HepG2 (cell line): ENCODE data around the gene PARD3. TPM values are rescaled to one million over a fixed set of nuclear protein-coding genes. Genes with fewer than 3 reads are reported as not detected.

Source experiments
- ATAC-seq: fragments of 200-7000 bp; cut with Tn5 transposase; 3 replicates; pipeline ENCODE4 v1.9.1; 2020; ENCODE audit warnings: mild to moderate bottlenecking, moderate library complexity
- BruUV-seq: library from RNA; stranded (reverse); fragments of 400-500 nt; replicated peaks from 2 replicates; lab custom pipeline; 2021; lab: Mats Ljungman, UMichigan
- CTCF ChIA-PET: fragments of 300-600 bp; formaldehyde crosslinking; extraction: SDS; loops from one replicate; lab custom pipeline; 2021; ENCODE audit warnings: low total read pairs, inconsistent platforms, low intra/inter-chr PET ratio; lab: Yijun Ruan, JAX
- POLR2A ChIA-PET: fragments of 350-600 bp; sonication (Branson Sonifier 250); formaldehyde crosslinking; loops from one replicate; lab custom pipeline; 2020; ENCODE audit warnings: antibody characterized with exemption, inconsistent platforms; lab: Yijun Ruan, JAX
- DNase-seq: peaks from one replicate; pipeline ENCODE4 v3.0.0-alpha.2; 2015; ENCODE audit warnings: low spot score
- FAIRE-seq: peaks from 3 replicates; lab custom pipeline; 2011; peaks lifted over from hg19 to GRCh38; lab: Jason Lieb, UNC
- H2AFZ ChIP-seq: one replicate; pipeline ENCODE4 v1.6.1; 2011; ENCODE audit warnings: low read length, inconsistent platforms
- H3K27ac ChIP-seq: fragments of 300-600 bp; 3 replicates; pipeline ENCODE4 v1.8.0; 2011; ENCODE audit warnings: mixed run types, mild to moderate bottlenecking, mixed read lengths, low read length, inconsistent platforms; ENCODE audit not compliant: insufficient read depth; ENCODE audit errors: extremely low read length
- H3K27me3 ChIP-seq, 2 experiments: fragments of 200-600 bp in 1 of 2; 2 replicates in 1 of 2; 3 replicates in 1 of 2; pipeline versions ENCODE4 v1.6.0 to v1.8.0; 2011; ENCODE audit warnings: low read length in 2 of 2, mild to moderate bottlenecking in 2 of 2, moderate library complexity in 2 of 2, inconsistent platforms in 1 of 2; ENCODE audit not compliant: insufficient read depth in 2 of 2, control insufficient read depth in 1 of 2
- H3K36me3 ChIP-seq, 2 experiments: fragments of 200-600 bp in 1 of 2; replicated peaks in 1 of 2; 2 replicates in 1 of 2; 3 replicates in 1 of 2; pipeline versions ENCODE4 v1.5.1 to v1.8.0; 2011; ENCODE audit warnings: low read length in 2 of 2, inconsistent platforms in 1 of 2; ENCODE audit not compliant: insufficient read depth in 2 of 2, control insufficient read depth in 1 of 2
- H3K4me1 ChIP-seq: 2 replicates; pipeline ENCODE4 v1.5.1; 2012; ENCODE audit warnings: low read length, inconsistent platforms; ENCODE audit not compliant: insufficient read depth
- H3K4me2 ChIP-seq: 2 replicates; pipeline ENCODE4 v1.6.0; 2011; ENCODE audit warnings: low read depth, low read length, inconsistent platforms
- H3K4me3 ChIP-seq, 3 experiments: fragments of 200-600 bp in 1 of 3; sonication (generic), shearing (Covaris generic) in 1 of 3; replicated peaks in 1 of 3; 2 replicates each; pipeline ENCODE4 v1.5.1; 2011 to 2016; ENCODE audit warnings: low read length in 3 of 3, inconsistent platforms in 2 of 3, low read depth in 2 of 3, mild to moderate bottlenecking in 2 of 3, control low read depth in 1 of 3, mixed read lengths in 1 of 3; ENCODE audit not compliant: insufficient read depth in 1 of 3
- H3K79me2 ChIP-seq: one replicate; pipeline ENCODE4 v1.6.1; 2011; ENCODE audit warnings: low read length, inconsistent platforms; ENCODE audit not compliant: insufficient read depth
- H3K9ac ChIP-seq: 2 replicates; pipeline ENCODE4 v1.6.0; 2011; ENCODE audit warnings: mild to moderate bottlenecking, low read depth, low read length, inconsistent platforms; ENCODE audit not compliant: insufficient read depth
- H3K9me3 ChIP-seq: 2 replicates; pipeline ENCODE4 v1.5.1; 2012; ENCODE audit warnings: mild to moderate bottlenecking, low read length
- H4K20me1 ChIP-seq: 2 replicates; pipeline ENCODE4 v1.6.0; 2011; ENCODE audit warnings: inconsistent platforms, mild to moderate bottlenecking, low read length, moderate library complexity; ENCODE audit not compliant: insufficient read depth
- RARG ChIP-seq: sonication (generic); formaldehyde crosslinking; IDR thresholded peaks from 2 replicates; pipeline ENCODE4 v1.4.0; 2020; ENCODE audit warnings: low read depth, mild to moderate bottlenecking, missing genetic modification reagents
- ZNF333 ChIP-seq: sonication (generic); formaldehyde crosslinking; IDR thresholded peaks from 2 replicates; pipeline ENCODE4 v1.4.0; 2020; ENCODE audit warnings: mild to moderate bottlenecking, missing genetic modification reagents, borderline replicate concordance
- WGBS: methylation state at CpG from one replicate; pipeline ENCODE4 v1.1.6; 2017; ENCODE audit warnings: low lambda C conversion rate; 5-methylcytosine and 5-hydroxymethylcytosine counted together
- in situ Hi-C: cut with HindIII; loops from 2 replicates; pipeline ENCODE4 v1.10.0; 2017; ENCODE audit warnings: low pct_unique_long_range_greater_than_20kb; ENCODE audit not compliant: extremely low pct_ligation_motif_present
- intact Hi-C: fragments of 100-400 bp; cut with micrococcal nuclease; formaldehyde crosslinking; loops from one replicate; pipeline ENCODE4 v1.10.0; 2022; ENCODE audit not compliant: unreplicated experiment
- polyA plus RNA-seq, 8 experiments: library from polyadenylated mRNA; depleted of rRNA in 3 of 8; stranded (reverse) in 7 of 8; unstranded in 1 of 8; fragments of >200 nt; fragmentation: Illumina TruSeq in 4 of 8; extraction: Trizol in 4 of 8; gene quantifications; 2 replicates each; pipeline versions ENCODE4 v1.2.1 to v1.2.3, GENCODE V29; 2011 to 2016; ENCODE audit warnings: low read depth in 4 of 8, missing spikeins in 1 of 8, mixed read lengths in 1 of 8; ENCODE audit not compliant: insufficient read depth in 1 of 8
- total RNA-seq, 5 experiments: library from RNA; depleted of rRNA; stranded (reverse); fragments of >200 nt; fragmentation: Illumina TruSeq; extraction: Trizol; gene quantifications; 2 replicates each; pipeline ENCODE4 v1.2.3, GENCODE V29; 2016; ENCODE audit warnings: low read depth in 1 of 5

The PARD3 gene
- total and polyA plus RNA-seq, 2 of the 13 experiments (the other 11 are each of a cell fraction or from before 2014, with no cell fraction given), result 40.9 to 60.0 TPM

DNA sequence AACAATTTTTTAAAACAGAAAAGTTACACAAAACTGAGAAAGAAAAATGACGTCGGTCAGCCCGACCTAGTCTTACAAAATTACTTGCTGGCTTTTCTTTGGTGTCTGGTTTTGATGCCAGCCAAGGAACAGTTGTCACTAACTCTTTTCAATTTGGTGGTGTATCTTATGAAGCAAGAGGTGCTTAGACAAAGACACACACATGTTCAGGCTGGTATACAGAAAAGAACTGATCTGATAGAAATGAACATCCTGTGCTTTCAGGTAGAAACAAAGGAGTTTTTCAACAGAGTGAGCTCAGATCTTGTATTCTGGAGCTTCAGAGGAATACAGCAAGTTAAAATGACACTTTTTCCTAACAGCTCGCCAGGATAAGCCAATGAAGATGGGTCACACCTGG lies 43.6 kb downstream of the PARD3 start:
- no peak overlapping the region for H2AFZ ChIP-seq
- peaks cover 84% of the 10 kb centered on the region for H3K79me2 ChIP-seq
- POLR2A ChIA-PET, result interaction anchor here (1.2 kb wide), 1 partner anchor 9 kb away, joined by 3 read pairs; no protein-coding TSS in a partner anchor

DNA sequence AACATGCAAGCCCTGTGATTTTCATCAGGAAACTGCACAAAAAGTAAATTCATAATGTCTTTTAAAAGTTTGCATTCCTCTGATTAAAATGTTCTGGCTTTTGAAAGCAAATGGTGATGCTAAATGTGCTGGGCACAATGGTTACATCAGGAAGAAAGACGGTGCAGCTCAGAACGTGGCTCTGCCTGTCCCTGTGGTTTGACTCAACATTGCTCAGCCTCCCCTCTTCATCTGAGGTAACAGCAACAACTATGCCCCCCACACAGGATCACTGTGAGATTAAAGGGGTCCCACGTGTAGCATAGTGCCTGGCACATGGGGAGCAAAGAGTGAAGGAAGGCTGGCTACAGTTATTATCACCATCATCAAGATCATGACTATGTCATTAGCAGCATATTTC lies 44.0 kb downstream of the PARD3 start:
- FAIRE-seq, result no peak
- H3K27me3 ChIP-seq, result no peaks in the 10 kb centered on the region
- no peak overlapping the region for H3K4me3 ChIP-seq
- H3K9ac ChIP-seq, result no peak overlapping the region
- peaks cover 14% of the 10 kb centered on the region; the same call in 1 of the 2 replicates for H4K20me1 ChIP-seq
- no TSS peak for BruUV-seq
- in situ Hi-C loops, result no loop called here
- no peak for ATAC-seq
- no peak for TF ChIP-seq ZNF333 (CRISPR knock-in tag)
- TF ChIP-seq, all 625 proteins: peak for 0
- POLR2A ChIA-PET, result no interaction called here
- Histone ChIP-seq H2AFZ (no peak overlapping the region), H3K79me2 (peaks cover 84% of the 10 kb centered on the region), H3K9me3 (no peaks in the 10 kb centered on the region), H3K4me2 (no peak overlapping the region), H3K4me1 (peaks cover 23% of the 10 kb centered on the region), H3K36me3 (no peaks in the 10 kb centered on the region), H3K27ac (no peak overlapping the region)
- CTCF ChIA-PET, result no interaction called here
- WGBS, result 94% methylated on average over 3 of the region's 3 CpGs
- intact Hi-C loops, result no loop called here
- no peak for DNase-seq

More for the DNA sequence above, 43.6 kb downstream of the PARD3 start:
- Histone ChIP-seq H3K36me3 (no peaks in the 10 kb centered on the region), H3K9me3 (no peaks in the 10 kb centered on the region), H3K4me3 (no peak overlapping the region), H3K27ac (no peak overlapping the region), H4K20me1 (peaks cover 13% of the 10 kb centered on the region; the same call in 1 of the 2 replicates), H3K9ac (no peak overlapping the region), H3K4me1 (peaks cover 23% of the 10 kb centered on the region; the same call in 1 of the 2 replicates), H3K27me3 (no peaks in the 10 kb centered on the region), H3K4me2 (no peak overlapping the region)
- FAIRE-seq (no peak), ATAC-seq (no peak), DNase-seq (no peak)
- no TSS peak for BruUV-seq
- CTCF ChIA-PET, result no interaction called here
- in situ Hi-C loops (no loop called here), intact Hi-C loops (no loop called here)
- 97% methylated on average over 4 of the region's 4 CpGs for WGBS
- TF ChIP-seq RARG (CRISPR knock-in tag), result no peak
